Bone marrow (tissue), 2 donors: ENCODE data around the gene TMEM252.

Experiments used
- DNase-seq, 2 donors: peaks; one replicate each; lab custom pipeline; 2025; lab: John Stamatoyannopoulos, UW

TMEM252 gene

DNA sequence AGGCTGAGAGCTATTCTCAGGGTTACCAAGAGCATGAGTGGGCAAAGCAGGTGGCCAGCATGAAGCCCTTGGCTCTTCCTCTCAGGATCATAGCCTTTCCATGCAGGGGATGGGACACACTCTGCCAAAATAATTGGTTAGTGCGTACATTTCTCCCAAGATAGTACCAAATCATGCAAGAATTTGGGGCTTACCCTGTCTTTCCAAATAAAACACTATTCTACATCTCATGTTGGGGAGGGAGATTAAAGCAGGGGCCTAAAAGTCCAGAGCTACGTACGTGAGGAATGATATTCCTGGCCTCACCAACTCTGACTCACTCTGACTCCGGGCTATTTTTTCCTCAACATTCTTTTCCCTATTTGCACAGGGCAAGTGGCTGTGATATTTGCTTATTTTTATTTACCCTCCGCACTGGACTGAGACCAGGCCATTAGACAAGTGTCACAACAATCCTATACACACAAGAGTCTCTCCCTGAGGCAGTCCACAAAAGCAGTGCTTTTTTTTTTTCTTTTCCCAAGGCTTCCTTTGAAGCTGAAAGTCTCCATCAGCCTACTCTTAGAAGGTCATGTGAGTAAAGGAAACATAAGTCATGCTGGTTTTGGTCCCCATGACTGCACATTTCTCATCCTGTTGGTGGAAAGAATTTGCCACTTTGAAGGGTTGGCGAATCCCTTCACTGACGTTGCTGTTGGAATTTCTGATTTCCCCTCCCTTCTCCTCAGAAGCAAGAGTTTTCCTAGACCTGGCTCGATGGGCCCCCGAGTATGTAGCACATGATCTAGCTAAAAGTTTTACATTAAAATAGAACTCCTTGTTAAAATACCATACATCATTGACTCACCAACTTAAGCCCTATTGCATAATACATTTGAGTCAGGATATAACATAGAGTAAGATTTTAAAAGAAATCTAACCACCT is 40.0 kb downstream of the TMEM252 start:
- DNase-seq, result no peak

- DNase-seq, result no peak
These were observed 41.9 kb downstream of the TMEM252 start for GRCh38 chr9:68498816-68499215.

DNA sequence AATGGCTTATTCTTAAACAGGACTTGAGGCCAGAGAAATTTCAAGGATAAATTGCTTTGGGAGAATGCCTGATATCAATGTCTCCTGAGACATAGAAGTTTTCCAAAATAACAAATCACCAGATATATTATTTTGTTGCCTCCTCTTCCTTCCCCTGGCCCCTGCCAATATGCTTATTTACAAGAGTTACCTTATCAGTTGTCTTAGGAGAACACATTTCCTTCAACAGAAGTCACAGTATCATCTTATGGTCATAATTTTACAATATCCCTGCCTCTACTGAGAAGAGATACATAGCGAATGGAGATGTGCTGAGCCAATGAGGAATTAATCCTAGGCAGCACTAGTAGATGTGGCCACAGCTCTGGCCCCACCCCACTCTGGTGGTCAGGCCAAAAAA is 43.1 kb downstream of the TMEM252 start:
- DNase-seq, result no peak

- DNase-seq, result no peak
These were observed 44.3 kb downstream of the TMEM252 start for GRCh38 chr9:68496356-68496755.

GRCh38 chr9:68495247-68495646 is 45.4 kb downstream of the TMEM252 start:
- DNase-seq, result no peak

DNA sequence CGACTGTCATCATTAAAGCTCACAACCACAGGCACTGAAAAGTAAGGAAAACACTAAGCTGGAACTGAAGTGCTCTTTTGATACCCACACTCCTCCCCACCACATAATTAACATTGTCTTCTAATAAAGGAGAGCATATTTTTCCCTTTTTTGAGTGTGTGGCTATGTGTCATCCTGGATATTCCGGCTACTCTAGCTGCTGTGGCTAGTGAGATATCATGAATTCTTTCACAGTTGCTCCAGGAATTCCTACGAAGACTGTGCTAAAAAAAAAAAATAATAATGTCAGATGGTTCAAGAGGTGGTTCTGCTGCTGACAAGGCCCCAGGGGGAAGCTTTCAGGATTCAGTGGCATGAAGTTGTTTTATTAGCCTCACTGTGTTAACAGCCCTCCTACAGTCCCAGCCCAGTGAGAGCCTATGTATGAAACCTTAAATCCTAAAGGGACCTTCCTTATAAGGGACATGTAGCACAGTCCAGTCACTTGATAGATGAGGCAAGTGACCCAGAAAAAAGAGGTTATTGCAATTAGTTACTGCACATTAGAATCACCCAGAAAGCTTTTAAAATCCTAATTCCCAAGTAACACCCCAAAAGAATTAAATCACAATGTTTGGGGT is 46.6 kb downstream of the TMEM252 start:
- no peak for DNase-seq

DNA sequence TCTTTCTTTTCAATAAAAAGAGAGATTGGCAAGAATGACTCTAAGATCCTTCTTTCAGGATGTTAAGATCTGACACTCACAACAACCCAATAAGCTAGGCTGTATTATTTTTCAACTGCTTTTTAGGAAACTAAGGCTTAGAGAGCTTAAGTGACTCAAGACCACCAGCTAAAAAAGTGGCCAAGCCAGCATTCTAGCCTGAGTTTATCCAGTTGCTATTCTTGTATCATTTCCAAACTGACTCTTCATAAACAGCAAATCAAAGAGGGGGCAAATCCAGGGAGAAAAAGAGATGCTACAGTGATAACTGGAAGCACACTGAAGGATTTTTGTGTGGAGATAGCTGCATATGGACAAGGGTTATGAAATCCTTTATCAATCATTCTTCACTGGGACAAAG is 47.1 kb downstream of the TMEM252 start:
- no peak for DNase-seq

- DNase-seq, result no peak
These were observed 47.9 kb downstream of the TMEM252 start for GRCh38 chr9:68492806-68493205.

GRCh38 chr9:68489646-68490045 is 51.0 kb downstream of the TMEM252 start:
- DNase-seq, result no peak

GRCh38 chr9:68488126-68488525 is 52.6 kb downstream of the TMEM252 start:
- no peak for DNase-seq
